ENCODE data around the gene INSRR.
A peak's percentile ranks its signal among the peaks of the same experiment; 100 is the strongest.

Gene INSRR

GRCh38 chr1:156804572-156805243 is 54.2 kb downstream of the INSRR start:
- peak; percentile 9 for DNase-seq

- peak; percentile 41 for DNase-seq
These were observed 54.9 kb downstream of the INSRR start for GRCh38 chr1:156804026-156804425.

- DNase-seq, result peak; percentile 53
These were observed 55.6 kb downstream of the INSRR start for GRCh38 chr1:156803086-156803851.

GRCh38 chr1:156802421-156802935 is 56.4 kb downstream of the INSRR start:
- DNase-seq, result no peak

GRCh38 chr1:156801409-156802121 is 57.4 kb downstream of the INSRR start:
- DNase-seq, result no peak

GRCh38 chr1:156797212-156797871 is 61.6 kb downstream of the INSRR start:
- DNase-seq, result peak; percentile 83

GRCh38 chr1:156796340-156797097 is 62.4 kb downstream of the INSRR start:
- no peak for DNase-seq

GRCh38 chr1:156795787-156796186 is 63.1 kb downstream of the INSRR start:
- no peak for DNase-seq

- DNase-seq, result no peak
These were observed 63.6 kb downstream of the INSRR start for GRCh38 chr1:156795374-156795733.

- peak; percentile 68 for DNase-seq
These were observed 64.2 kb downstream of the INSRR start for GRCh38 chr1:156794506-156795373.
